ENCODE data around the gene COP1. TPM values are rescaled to one million over a fixed set of nuclear protein-coding genes. Genes with fewer than 3 reads are reported as not detected.
"Not testable (repeated sequence)": the region's sequence is repeated elsewhere in the genome, so short reads cannot be mapped to it uniquely, and the experiment has no call there.

The COP1 gene
- polyA plus RNA-seq, 10 donors: 30.8 to 48.9 (median 38.1) TPM

- no peak for DNase-seq
Measured at GRCh38 chr1:176141449-176141848, 65.6 kb downstream of the COP1 start.

- DNase-seq: no peak
Measured at GRCh38 chr1:176136891-176137290, 70.2 kb downstream of the COP1 start.

- no peak for DNase-seq
Measured at GRCh38 chr1:176134666-176135065, 72.4 kb downstream of the COP1 start.

GRCh38 chr1:176122282-176122681, 84.8 kb downstream of the COP1 start:
- DNase-seq: peak in 1 of 3 donors; percentile 3

GRCh38 chr1:176119549-176119948, 87.5 kb downstream of the COP1 start:
- DNase-seq: no peak

GRCh38 chr1:176118985-176119384, 88.1 kb downstream of the COP1 start:
- peak in 1 of 3 donors; percentile 7 for DNase-seq

- no peak for DNase-seq
Measured at GRCh38 chr1:176111835-176112234, 95.3 kb downstream of the COP1 start.

- DNase-seq: no peak
Measured at GRCh38 chr1:176110203-176110602, 96.9 kb downstream of the COP1 start.

- no peak for DNase-seq
Measured at GRCh38 chr1:176102768-176103350, 104.2 kb downstream of the COP1 start.

- no peak for DNase-seq
Measured at GRCh38 chr1:176101951-176102642, 105.0 kb downstream of the COP1 start.

GRCh38 chr1:176098560-176098959, 108.5 kb downstream of the COP1 start:
- DNase-seq: peak in 1 of 3 donors; percentile 7

- no peak for DNase-seq
Measured at GRCh38 chr1:176096015-176096414, 111.1 kb downstream of the COP1 start.

GRCh38 chr1:176090766-176091165, 116.3 kb downstream of the COP1 start:
- no peak for DNase-seq

- DNase-seq: not testable (repeated sequence)
Measured at GRCh38 chr1:176087746-176088145, 119.3 kb downstream of the COP1 start.

- DNase-seq: peak; percentile 59 to 82 (median 66)
Measured at GRCh38 chr1:176073524-176074157, 133.4 kb downstream of the COP1 start.

- DNase-seq: no peak
Measured at GRCh38 chr1:176068901-176069300, 138.2 kb downstream of the COP1 start.

GRCh38 chr1:176068256-176068655, 138.8 kb downstream of the COP1 start:
- DNase-seq: no peak

- DNase-seq: peak; percentile 7 to 26 (median 26)
Measured at GRCh38 chr1:176066709-176067108, 140.4 kb downstream of the COP1 start.

GRCh38 chr1:176058686-176059085, 148.4 kb downstream of the COP1 start:
- peak in 2 of 3 donors; percentile 6 to 34 for DNase-seq

GRCh38 chr1:176056312-176056711, 150.8 kb downstream of the COP1 start:
- DNase-seq: no peak

GRCh38 chr1:176055398-176055797, 151.7 kb downstream of the COP1 start:
- no peak for DNase-seq

GRCh38 chr1:176051902-176052518, 155.1 kb downstream of the COP1 start:
- no peak for DNase-seq

GRCh38 chr1:176051402-176051801, 155.7 kb downstream of the COP1 start:
- DNase-seq: no peak
